OCI-LY1 (cell line): ENCODE data around the gene NFASC.

Experiments
- H2AFZ ChIP-seq: fragments of 200-600 bp; sonication (generic), shearing (Covaris generic); 2 replicates; pipeline ENCODE4 v1.6.0; 2014; ENCODE audit warnings: antibody characterized with exemption, mild to moderate bottlenecking, low read length
- H3F3A ChIP-seq: fragments of 200-600 bp; sonication (generic), shearing (Covaris generic); 2 replicates; pipeline ENCODE4 v1.6.0; 2014; ENCODE audit warnings: mild to moderate bottlenecking, antibody characterized with exemption, low read length, moderate library complexity; ENCODE audit not compliant: insufficient read depth
- H3K27ac ChIP-seq: fragments of 200-600 bp; sonication (generic); 2 replicates; pipeline ENCODE4 v1.5.1; 2014; ENCODE audit warnings: low read length, mixed run types, mild to moderate bottlenecking, low read depth; ENCODE audit not compliant: poor library complexity, severe bottlenecking
- H3K27me3 ChIP-seq: fragments of 200-600 bp; sonication (generic); 2 replicates; pipeline ENCODE4 v1.6.0; 2014; ENCODE audit warnings: antibody characterized with exemption, mild to moderate bottlenecking, low read length, moderate library complexity; ENCODE audit not compliant: insufficient read depth
- H3K36me3 ChIP-seq: fragments of 200-600 bp; sonication (generic); 2 replicates; pipeline ENCODE4 v1.6.1; 2014; ENCODE audit warnings: mild to moderate bottlenecking, antibody characterized with exemption, low read length, moderate library complexity, mixed read lengths; ENCODE audit not compliant: insufficient read depth
- H3K4me1 ChIP-seq: fragments of 200-600 bp; sonication (generic); 2 replicates; pipeline ENCODE4 v1.5.1; 2014; ENCODE audit warnings: mild to moderate bottlenecking, low read length, moderate library complexity; ENCODE audit not compliant: insufficient read depth, severe bottlenecking
- H3K4me2 ChIP-seq: fragments of 200-600 bp; sonication (generic), shearing (Covaris generic); 2 replicates; pipeline ENCODE4 v1.6.1; 2014; ENCODE audit warnings: low read length
- H3K4me3 ChIP-seq: fragments of 200-600 bp; sonication (generic); 2 replicates; pipeline ENCODE4 v1.5.1; 2014; ENCODE audit warnings: low read length, low read depth, mild to moderate bottlenecking, mixed read lengths; ENCODE audit not compliant: poor library complexity, severe bottlenecking
- H3K79me2 ChIP-seq: fragments of 200-600 bp; shearing (Covaris generic); 2 replicates; pipeline ENCODE4 v1.6.1; 2016; ENCODE audit warnings: mixed run types, low read length, mixed read lengths; ENCODE audit not compliant: insufficient read depth
- H3K9ac ChIP-seq: fragments of 200-600 bp; sonication (generic), shearing (Covaris generic); 2 replicates; pipeline ENCODE4 v1.6.1; 2014; ENCODE audit warnings: mild to moderate bottlenecking, low read length, mixed read lengths
- H3K9me2 ChIP-seq: fragments of 200-600 bp; sonication (generic), shearing (Covaris generic); 2 replicates; pipeline ENCODE4 v1.6.1; 2014; ENCODE audit warnings: low read depth, mild to moderate bottlenecking, low read length, mixed read lengths
- H3K9me3 ChIP-seq: fragments of 200-600 bp; shearing (Covaris generic); 2 replicates; pipeline ENCODE4 v1.6.1; 2014; ENCODE audit warnings: low read length, mixed read lengths
- H4K20me1 ChIP-seq: fragments of 200-600 bp; sonication (generic), shearing (Covaris generic); 2 replicates; pipeline ENCODE4 v1.6.0; 2016; ENCODE audit warnings: mild to moderate bottlenecking, low read length; ENCODE audit not compliant: insufficient read depth
- CTCF ChIP-seq: fragments of 200-600 bp; sonication (generic), shearing (Covaris generic); IDR thresholded peaks from 2 replicates; pipeline ENCODE4 v1.5.1; 2017; ENCODE audit warnings: mild to moderate bottlenecking, antibody characterized with exemption, low read length, moderate library complexity, mixed read lengths
- EZH2 ChIP-seq: fragments of 200-600 bp; sonication (generic), shearing (Covaris generic); IDR thresholded peaks from 2 replicates; pipeline ENCODE4 v1.8.0; 2017; ENCODE audit warnings: borderline replicate concordance, mixed run types, mild to moderate bottlenecking, antibody characterized with exemption, low read length, moderate library complexity, mixed read lengths

Gene NFASC

GRCh38 chr1:205065666-205066065 is 195.0 kb downstream of the NFASC start:
- Histone ChIP-seq H3K27me3 (peaks cover 4% of the 10 kb centered on the region; the same call in 1 of the 2 replicates), H3K79me2 (no peaks in the 10 kb centered on the region), H3K27ac (no peak overlapping the region), H3K9me3 (no peaks in the 10 kb centered on the region), H3K4me2 (no peak overlapping the region), H4K20me1 (no peaks in the 10 kb centered on the region), H3K4me1 (no peaks in the 10 kb centered on the region), H3K9me2 (no peaks in the 10 kb centered on the region), H3K4me3 (no peak overlapping the region), H2AFZ (no peak overlapping the region), H3F3A (no peaks in the 10 kb centered on the region), H3K9ac (no peak overlapping the region), H3K36me3 (no peaks in the 10 kb centered on the region)
- TF ChIP-seq CTCF (no peak), EZH2 (no peak)

- no peaks in the 10 kb centered on the region for H3K9me3 ChIP-seq
- TF ChIP-seq CTCF (peak; percentile 34; the same call in 1 of the 2 replicates), EZH2 (no peak)
- H3K79me2 ChIP-seq: no peaks in the 10 kb centered on the region
- H3K9ac ChIP-seq: no peak overlapping the region
- H3K36me3 ChIP-seq: no peaks in the 10 kb centered on the region
- no peak overlapping the region for H2AFZ ChIP-seq
- no peaks in the 10 kb centered on the region for H3K4me1 ChIP-seq
- H4K20me1 ChIP-seq: no peaks in the 10 kb centered on the region
- no peak overlapping the region for H3K27ac ChIP-seq
- H3K27me3 ChIP-seq: peaks cover 4% of the 10 kb centered on the region; the same call in 1 of the 2 replicates
- no peaks in the 10 kb centered on the region for H3K9me2 ChIP-seq
- no peak overlapping the region for H3K4me2 ChIP-seq
- H3K4me3 ChIP-seq: no peak overlapping the region
- no peaks in the 10 kb centered on the region for H3F3A ChIP-seq
Observed at GRCh38 chr1:205066141-205066818, 195.6 kb downstream of the NFASC start.

GRCh38 chr1:205067031-205067430 is 196.4 kb downstream of the NFASC start:
- Histone ChIP-seq H3K36me3 (no peaks in the 10 kb centered on the region), H3K27me3 (peaks cover 4% of the 10 kb centered on the region; the same call in 1 of the 2 replicates), H3K9me2 (no peaks in the 10 kb centered on the region), H2AFZ (no peak overlapping the region), H3K27ac (no peak overlapping the region), H3K4me1 (no peaks in the 10 kb centered on the region), H3K4me3 (no peak overlapping the region), H3K4me2 (no peak overlapping the region), H4K20me1 (no peaks in the 10 kb centered on the region), H3F3A (no peaks in the 10 kb centered on the region), H3K9me3 (no peaks in the 10 kb centered on the region), H3K79me2 (no peaks in the 10 kb centered on the region), H3K9ac (no peak overlapping the region)
- TF ChIP-seq CTCF (no peak), EZH2 (no peak)
